Cardiac muscle cell (in vitro differentiated cells and primary cell): Measurements from ENCODE around the gene NUDT19. TPM values are rescaled to one million over a fixed set of nuclear protein-coding genes. Genes with fewer than 3 reads are reported as not detected.
"Not testable (repeated sequence)": the region's sequence is repeated elsewhere in the genome, so short reads cannot be mapped to it uniquely, and the experiment has no call there.

Source experiments
- DNase-seq, 2 donors: peaks; one replicate each; pipeline versions ENCODE4 v3.0.0 to v3.0.0-alpha.2; 2010 to 2017; ENCODE audit warnings: low read depth in 1 of 2, low spot score in 1 of 2
- H3K27ac ChIP-seq: fragments of 200-600 bp; sonication (generic); 2 replicates; pipeline ENCODE4 v1.5.1; 2016
- H3K27me3 ChIP-seq: fragments of 200-600 bp; sonication (generic); 2 replicates; pipeline ENCODE4 v1.6.0; 2016; ENCODE audit warnings: control low read depth
- H3K36me3 ChIP-seq: fragments of 200-600 bp; sonication (generic); 2 replicates; pipeline ENCODE4 v1.5.1; 2016; ENCODE audit warnings: control low read depth
- H3K4me1 ChIP-seq: fragments of 200-600 bp; sonication (generic); 2 replicates; pipeline ENCODE4 v1.8.1; 2017; ENCODE audit warnings: low read depth, mild to moderate bottlenecking, mixed run types
- H3K4me3 ChIP-seq: fragments of 200-600 bp; sonication (generic); 2 replicates; pipeline ENCODE4 v1.5.1; 2016; ENCODE audit warnings: mild to moderate bottlenecking
- H3K9me3 ChIP-seq: fragments of 200-600 bp; sonication (generic); 2 replicates; pipeline ENCODE4 v1.5.1; 2017; ENCODE audit warnings: low read depth, mild to moderate bottlenecking, control low read depth
- CTCF ChIP-seq: IDR thresholded peaks from 2 replicates; pipeline ENCODE4 v1.5.1; 2012; ENCODE audit warnings: low read depth, mild to moderate bottlenecking, low read length
- polyA plus RNA-seq: library from polyadenylated mRNA; unstranded; fragments of >200 nt; fragmentation: Nextera tagmentation; extraction: Ambion mirVana; gene quantifications from 2 replicates; pipeline ENCODE4 v1.2.1, GENCODE V29; 2016
- total RNA-seq: library from RNA; depleted of rRNA; stranded (reverse); fragments of >200 nt; gene quantifications from 2 replicates; pipeline ENCODE4 v1.2.3, GENCODE V29; 2016

The NUDT19 gene
- total and polyA plus RNA-seq, 2 experiments from 2014 or later: 2.1 to 5.5 TPM

GRCh38 chr19:32695506-32695905 is 3.9 kb downstream of the NUDT19 start:
- H3K27ac ChIP-seq, H3K4me3 ChIP-seq, H3K27me3 ChIP-seq, H3K4me1 ChIP-seq, H3K36me3 ChIP-seq, DNase-seq, H3K9me3 ChIP-seq: not testable (repeated sequence)

- not testable (repeated sequence) for DNase-seq, H3K36me3 ChIP-seq, H3K4me1 ChIP-seq, H3K27ac ChIP-seq, H3K9me3 ChIP-seq, H3K4me3 ChIP-seq, H3K27me3 ChIP-seq
Measured at GRCh38 chr19:32696771-32697170, 5.2 kb downstream of the NUDT19 start.

- H3K9me3 ChIP-seq, H3K27ac ChIP-seq, H3K4me1 ChIP-seq, DNase-seq, H3K36me3 ChIP-seq, H3K4me3 ChIP-seq, H3K27me3 ChIP-seq: not testable (repeated sequence)
Measured at GRCh38 chr19:32700129-32700528, 8.5 kb downstream of the NUDT19 start.

- H3K9me3 ChIP-seq: no peaks in the 10 kb centered on the region
- H3K27me3 ChIP-seq: no peaks in the 10 kb centered on the region
- no peak overlapping the region for H3K4me3 ChIP-seq
- no peaks in the 10 kb centered on the region for H3K36me3 ChIP-seq
- no peak for DNase-seq
- no peak overlapping the region for H3K27ac ChIP-seq
- H3K4me1 ChIP-seq: no peaks in the 10 kb centered on the region
- no peak for TF ChIP-seq CTCF
Measured at GRCh38 chr19:32702010-32702409, 10.4 kb downstream of the NUDT19 start.

GRCh38 chr19:32704006-32704405 is 12.4 kb downstream of the NUDT19 start:
- not testable (repeated sequence) for H3K27ac ChIP-seq, DNase-seq, H3K4me3 ChIP-seq, H3K36me3 ChIP-seq, H3K27me3 ChIP-seq, H3K9me3 ChIP-seq, H3K4me1 ChIP-seq

- no peaks in the 10 kb centered on the region for H3K4me1 ChIP-seq
- no peak for TF ChIP-seq CTCF
- H3K9me3 ChIP-seq: no peaks in the 10 kb centered on the region
- H3K27me3 ChIP-seq: no peaks in the 10 kb centered on the region
- no peak overlapping the region for H3K4me3 ChIP-seq
- H3K36me3 ChIP-seq: no peaks in the 10 kb centered on the region
- H3K27ac ChIP-seq: no peak overlapping the region
- no peak for DNase-seq
Measured at GRCh38 chr19:32708457-32708856, 16.8 kb downstream of the NUDT19 start.

- H3K4me1 ChIP-seq: no peaks in the 10 kb centered on the region
- no peaks in the 10 kb centered on the region for H3K9me3 ChIP-seq
- no peak overlapping the region for H3K4me3 ChIP-seq
- H3K27me3 ChIP-seq: no peaks in the 10 kb centered on the region
- no peaks in the 10 kb centered on the region for H3K36me3 ChIP-seq
- TF ChIP-seq CTCF: no peak
- no peak overlapping the region for H3K27ac ChIP-seq
- no peak for DNase-seq
Measured at GRCh38 chr19:32709032-32709431, 17.4 kb downstream of the NUDT19 start.

- Histone ChIP-seq H3K4me1 (no peaks in the 10 kb centered on the region), H3K36me3 (no peaks in the 10 kb centered on the region), H3K4me3 (no peak overlapping the region), H3K27me3 (no peaks in the 10 kb centered on the region), H3K9me3 (no peaks in the 10 kb centered on the region), H3K27ac (no peak overlapping the region)
- TF ChIP-seq CTCF: no peak
- DNase-seq: no peak
Measured at GRCh38 chr19:32711747-32712146, 20.1 kb downstream of the NUDT19 start.

GRCh38 chr19:32716203-32716602 is 24.6 kb downstream of the NUDT19 start:
- H3K9me3 ChIP-seq, DNase-seq, H3K27me3 ChIP-seq, H3K4me3 ChIP-seq, H3K27ac ChIP-seq, H3K36me3 ChIP-seq, H3K4me1 ChIP-seq: not testable (repeated sequence)
